ENCODE results near the gene MELTF. TPM values are rescaled to one million over a fixed set of nuclear protein-coding genes. Genes with fewer than 3 reads are reported as not detected.

Gene MELTF
- total RNA-seq, 1 donor from 2014 or later, result 31.8 TPM

DNA sequence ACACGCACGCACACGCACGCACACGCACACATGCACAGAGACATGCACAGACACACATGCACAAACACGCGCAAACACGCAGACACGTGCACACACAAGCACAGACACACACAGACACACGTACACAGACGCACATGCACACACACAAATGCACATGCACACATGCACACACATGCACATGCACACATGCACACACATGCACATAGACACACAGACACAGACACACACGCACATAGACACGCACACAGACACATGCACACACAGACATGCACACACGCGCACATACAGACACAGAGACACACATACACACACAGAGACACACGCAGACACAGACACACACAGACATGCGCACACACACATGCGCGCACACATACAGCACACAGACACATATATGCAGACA is 34.6 kb downstream of the MELTF start:
- no peaks in the 10 kb centered on the region for H3K9me3 Mint-ChIP-seq (ENCODE audit: unreplicated experiment)
- TF ChIP-seq, protein P1, sequence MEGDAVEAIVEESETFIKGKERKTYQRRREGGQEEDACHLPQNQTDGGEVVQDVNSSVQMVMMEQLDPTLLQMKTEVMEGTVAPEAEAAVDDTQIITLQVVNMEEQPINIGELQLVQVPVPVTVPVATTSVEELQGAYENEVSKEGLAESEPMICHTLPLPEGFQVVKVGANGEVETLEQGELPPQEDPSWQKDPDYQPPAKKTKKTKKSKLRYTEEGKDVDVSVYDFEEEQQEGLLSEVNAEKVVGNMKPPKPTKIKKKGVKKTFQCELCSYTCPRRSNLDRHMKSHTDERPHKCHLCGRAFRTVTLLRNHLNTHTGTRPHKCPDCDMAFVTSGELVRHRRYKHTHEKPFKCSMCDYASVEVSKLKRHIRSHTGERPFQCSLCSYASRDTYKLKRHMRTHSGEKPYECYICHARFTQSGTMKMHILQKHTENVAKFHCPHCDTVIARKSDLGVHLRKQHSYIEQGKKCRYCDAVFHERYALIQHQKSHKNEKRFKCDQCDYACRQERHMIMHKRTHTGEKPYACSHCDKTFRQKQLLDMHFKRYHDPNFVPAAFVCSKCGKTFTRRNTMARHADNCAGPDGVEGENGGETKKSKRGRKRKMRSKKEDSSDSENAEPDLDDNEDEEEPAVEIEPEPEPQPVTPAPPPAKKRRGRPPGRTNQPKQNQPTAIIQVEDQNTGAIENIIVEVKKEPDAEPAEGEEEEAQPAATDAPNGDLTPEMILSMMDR (IDR thresholded peaks at IDR 0.05; ENCODE audit: partially characterized antibody, unreplicated experiment), result no peak
- H3K36me3 Mint-ChIP-seq (ENCODE audit: unreplicated experiment), result no peaks in the 10 kb centered on the region
- peaks cover 6% of the 10 kb centered on the region for H3K27me3 Mint-ChIP-seq (ENCODE audit: unreplicated experiment)
- peaks cover 12% of the 10 kb centered on the region for H3K4me1 Mint-ChIP-seq (ENCODE audit: low read depth, unreplicated experiment)
- no peak overlapping the region for H3K4me3 Mint-ChIP-seq (ENCODE audit: unreplicated experiment)
- no peak overlapping the region for H3K27ac Mint-ChIP-seq (ENCODE audit: unreplicated experiment)
- no peak for DNase-seq

DNA sequence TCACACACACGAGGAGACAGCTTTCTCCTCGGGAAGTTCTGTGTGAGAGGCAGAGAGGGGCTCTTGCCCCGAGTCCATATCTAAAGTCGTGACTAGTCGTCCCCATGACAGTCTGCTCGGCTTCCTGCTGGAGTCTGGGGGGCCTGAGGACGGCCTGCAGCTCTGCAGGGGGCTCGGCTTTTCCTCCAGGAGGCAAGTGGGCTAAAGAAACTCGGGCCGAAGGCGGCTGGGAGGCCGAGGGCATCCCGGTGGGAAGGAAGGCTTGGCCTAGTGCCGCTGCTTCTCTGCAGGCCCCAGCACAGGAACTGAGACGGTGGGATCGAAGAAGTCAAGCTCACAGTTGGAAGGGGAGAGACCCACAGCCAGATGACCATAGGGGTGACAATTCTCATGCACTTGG is 35.6 kb downstream of the MELTF start:
- Mint-ChIP-seq H3K27me3 (ENCODE audit: unreplicated experiment) (peaks cover 6% of the 10 kb centered on the region), H3K9me3 (ENCODE audit: unreplicated experiment) (no peaks in the 10 kb centered on the region), H3K4me1 (ENCODE audit: low read depth, unreplicated experiment) (peaks cover 12% of the 10 kb centered on the region), H3K4me3 (ENCODE audit: unreplicated experiment) (no peak overlapping the region), H3K36me3 (ENCODE audit: unreplicated experiment) (no peaks in the 10 kb centered on the region), H3K27ac (ENCODE audit: unreplicated experiment) (no peak overlapping the region)
- TF ChIP-seq, protein P1 (IDR thresholded peaks at IDR 0.05; ENCODE audit: partially characterized antibody, unreplicated experiment), result no peak
- no peak for DNase-seq

DNA sequence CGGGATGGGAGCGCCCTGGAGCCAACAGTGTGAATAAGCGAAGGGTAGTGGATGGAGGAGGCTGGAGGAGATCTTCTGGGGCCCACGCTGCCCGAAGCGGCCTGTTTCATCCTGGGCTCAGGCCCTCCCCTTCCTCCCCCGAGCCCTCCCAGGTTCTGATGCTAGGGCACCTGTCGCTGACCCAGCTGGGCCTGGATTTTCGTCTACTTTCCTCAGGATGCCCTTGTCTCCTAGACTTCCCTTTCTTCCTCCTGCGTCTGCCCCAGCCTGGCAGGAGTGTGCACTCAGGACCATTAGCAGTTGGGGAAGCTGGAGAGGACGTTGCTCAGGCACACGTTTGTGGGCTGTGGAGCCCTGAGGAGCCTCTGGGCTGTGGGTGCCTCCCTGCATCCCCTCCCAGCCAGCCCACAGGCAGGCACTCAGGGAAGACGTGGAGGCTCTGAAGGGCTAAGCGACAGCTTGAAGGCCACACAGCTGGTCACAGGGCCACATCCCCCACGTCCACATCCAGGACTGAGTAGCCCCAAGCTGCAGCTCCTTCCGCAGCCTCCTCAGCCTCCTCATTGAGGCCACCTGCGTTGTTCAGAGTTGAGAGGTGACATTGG is 37.1 kb downstream of the MELTF start:
- Mint-ChIP-seq H3K4me1 (ENCODE audit: low read depth, unreplicated experiment) (peaks cover 12% of the 10 kb centered on the region), H3K4me3 (ENCODE audit: unreplicated experiment) (no peak overlapping the region), H3K9me3 (ENCODE audit: unreplicated experiment) (no peaks in the 10 kb centered on the region), H3K27me3 (ENCODE audit: unreplicated experiment) (peaks cover 5% of the 10 kb centered on the region), H3K27ac (ENCODE audit: unreplicated experiment) (no peak overlapping the region), H3K36me3 (ENCODE audit: unreplicated experiment) (no peaks in the 10 kb centered on the region)
- TF ChIP-seq, protein P1 (IDR thresholded peaks at IDR 0.05; ENCODE audit: partially characterized antibody, unreplicated experiment), result no peak
- no peak for DNase-seq

DNA sequence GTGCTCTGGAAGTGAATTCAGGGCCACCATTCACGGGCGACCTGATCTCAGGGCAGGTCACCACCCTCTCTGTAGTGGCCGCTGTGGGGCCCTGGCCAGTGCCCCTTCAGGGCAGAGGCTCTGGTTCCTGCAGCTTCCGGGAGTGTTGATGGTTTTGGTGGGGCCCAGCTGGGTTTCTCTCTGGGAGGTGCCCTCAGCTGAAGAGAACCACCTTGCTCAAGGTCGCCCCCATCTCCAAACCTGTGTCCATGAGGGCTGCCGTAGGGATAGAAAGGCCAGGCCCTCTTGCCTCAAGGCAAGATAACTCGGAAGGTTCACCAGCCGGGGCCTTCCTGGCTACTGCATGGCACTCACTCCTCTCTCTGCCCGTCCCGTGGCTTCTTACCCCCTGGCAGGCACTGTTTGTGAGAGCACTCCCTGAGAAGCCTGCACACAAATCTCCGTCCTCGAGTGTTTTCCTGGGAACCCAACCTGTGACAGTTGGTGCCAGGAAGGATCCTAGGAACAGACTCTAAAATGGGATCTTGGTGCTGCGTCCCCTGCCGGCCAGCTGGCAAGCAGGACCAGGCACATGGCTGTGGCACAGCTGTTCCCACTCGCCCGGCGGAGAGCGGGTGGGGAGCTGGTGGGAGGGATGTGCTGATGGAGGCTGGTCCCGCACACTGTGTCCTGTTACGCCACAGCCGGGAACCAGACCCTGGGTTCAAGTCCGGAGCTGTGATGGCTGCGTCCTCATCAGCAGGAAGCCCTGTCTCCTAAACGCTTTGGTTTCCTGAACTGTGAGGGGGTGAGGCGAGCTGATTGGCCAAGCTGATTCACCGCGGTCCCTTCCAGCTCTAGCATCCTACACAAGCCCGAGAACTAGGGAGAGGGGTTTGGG is 37.8 kb downstream of the MELTF start:
- Mint-ChIP-seq H3K36me3 (ENCODE audit: unreplicated experiment) (no peaks in the 10 kb centered on the region), H3K9me3 (ENCODE audit: unreplicated experiment) (no peaks in the 10 kb centered on the region), H3K27me3 (ENCODE audit: unreplicated experiment) (peaks cover 4% of the 10 kb centered on the region), H3K4me1 (ENCODE audit: low read depth, unreplicated experiment) (peaks cover 12% of the 10 kb centered on the region), H3K4me3 (ENCODE audit: unreplicated experiment) (no peak overlapping the region), H3K27ac (ENCODE audit: unreplicated experiment) (no peak overlapping the region)
- TF ChIP-seq, protein P1 (IDR thresholded peaks at IDR 0.05; ENCODE audit: partially characterized antibody, unreplicated experiment), result no peak
- DNase-seq, result no peak

DNA sequence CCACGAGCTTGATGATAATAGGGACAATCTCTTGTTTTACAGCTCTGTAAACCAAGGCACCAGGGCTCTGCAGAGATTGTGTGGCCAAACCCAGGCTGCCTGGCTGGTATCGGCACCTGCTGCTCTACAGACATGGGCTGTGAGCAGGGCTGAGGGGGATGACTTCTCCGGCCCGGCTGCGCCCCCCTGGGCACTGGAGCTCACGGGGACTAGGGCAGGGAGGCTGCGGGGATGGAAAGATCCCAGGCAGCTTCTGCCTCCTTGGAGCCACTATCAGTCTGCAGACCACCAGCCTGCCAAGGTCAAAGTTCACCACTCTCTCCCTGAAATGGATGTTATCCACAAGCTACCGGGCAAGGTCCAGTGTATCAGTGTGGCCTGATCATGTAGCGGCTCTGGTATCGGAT is 39.0 kb downstream of the MELTF start:
- H3K27ac Mint-ChIP-seq (ENCODE audit: unreplicated experiment), result no peak overlapping the region
- TF ChIP-seq, protein P1 (IDR thresholded peaks at IDR 0.05; ENCODE audit: partially characterized antibody, unreplicated experiment), result no peak
- DNase-seq, result no peak
- H3K27me3 Mint-ChIP-seq (ENCODE audit: unreplicated experiment), result peaks cover 4% of the 10 kb centered on the region
- no peaks in the 10 kb centered on the region for H3K36me3 Mint-ChIP-seq (ENCODE audit: unreplicated experiment)
- no peak overlapping the region for H3K4me3 Mint-ChIP-seq (ENCODE audit: unreplicated experiment)
- H3K9me3 Mint-ChIP-seq (ENCODE audit: unreplicated experiment), result no peaks in the 10 kb centered on the region
- peaks cover 5% of the 10 kb centered on the region for H3K4me1 Mint-ChIP-seq (ENCODE audit: low read depth, unreplicated experiment)

Measured in glutamatergic neuron (in vitro differentiated cells).